GM19467 (cell line): ENCODE results near the gene GEMIN5.
"Not testable (repeated sequence)": the region's sequence is repeated elsewhere in the genome, so short reads cannot be mapped to it uniquely, and the experiment has no call there.

Source experiments
- ATAC-seq: cut with Tn5 transposase; IDR thresholded peaks from one replicate; pipeline ENCODE4 v1.9.1; 2021; ENCODE audit warnings: mild to moderate bottlenecking, moderate library complexity; ENCODE audit not compliant: unreplicated experiment

GEMIN5 gene

GRCh38 chr5:154937718-154938466, at the start of gene GEMIN5:
TSS of gene GEMIN5 (minus strand) at chr5:154938211. CDS start at chr5:154938133, 78 bp downstream.
- ATAC-seq, result peak; percentile 84

- no peak for ATAC-seq
These were observed 48.1 kb upstream of the GEMIN5 start for GRCh38 chr5:154986151-154986550.

GRCh38 chr5:154984946-154985516, 47.0 kb upstream of the GEMIN5 start:
- ATAC-seq, result no peak

GRCh38 chr5:154978294-154978693, 40.3 kb upstream of the GEMIN5 start:
- not testable (repeated sequence) for ATAC-seq

GRCh38 chr5:154977409-154977808, 39.4 kb upstream of the GEMIN5 start:
- ATAC-seq, result no peak

- ATAC-seq, result not testable (repeated sequence)
These were observed 38.1 kb upstream of the GEMIN5 start for GRCh38 chr5:154976082-154976481.

GRCh38 chr5:154972476-154973080, 34.6 kb upstream of the GEMIN5 start:
- ATAC-seq, result no peak

- no peak for ATAC-seq
These were observed 33.5 kb upstream of the GEMIN5 start for GRCh38 chr5:154971501-154971900.

GRCh38 chr5:154970759-154971158, 32.7 kb upstream of the GEMIN5 start:
- no peak for ATAC-seq

- no peak for ATAC-seq
These were observed 30.9 kb upstream of the GEMIN5 start for GRCh38 chr5:154968953-154969352.

- ATAC-seq, result no peak
These were observed 29.5 kb upstream of the GEMIN5 start for GRCh38 chr5:154967421-154968024.

- no peak for ATAC-seq
These were observed 28.9 kb upstream of the GEMIN5 start for GRCh38 chr5:154966874-154967273.

GRCh38 chr5:154966081-154966841, 28.2 kb upstream of the GEMIN5 start:
- no peak for ATAC-seq

- peak; percentile 76 for ATAC-seq
These were observed 24.5 kb upstream of the GEMIN5 start for GRCh38 chr5:154962494-154962893.

- no peak for ATAC-seq
These were observed 18.7 kb upstream of the GEMIN5 start for GRCh38 chr5:154956712-154957111.

- no peak for ATAC-seq
These were observed 11.8 kb upstream of the GEMIN5 start for GRCh38 chr5:154949781-154950180.

- no peak for ATAC-seq
These were observed 10.3 kb upstream of the GEMIN5 start for GRCh38 chr5:154948313-154948712.

- no peak for ATAC-seq
These were observed 9.8 kb upstream of the GEMIN5 start for GRCh38 chr5:154947778-154948177.

GRCh38 chr5:154945695-154946301, 7.8 kb upstream of the GEMIN5 start:
- no peak for ATAC-seq

- ATAC-seq, result no peak
These were observed 6.7 kb upstream of the GEMIN5 start for GRCh38 chr5:154944716-154945115.

- no peak for ATAC-seq
These were observed 5.5 kb upstream of the GEMIN5 start for GRCh38 chr5:154943527-154943926.
